SK-N-MC (cell line): ENCODE results near the gene NCOA1.

Source experiments
- EZH2 ChIP-seq: fragments of 200-600 bp; sonication (generic); IDR thresholded peaks from one replicate; pipeline ENCODE4 v1.6.1; 2017; ENCODE audit warnings: antibody characterized with exemption
- FOXP2 ChIP-seq: optimal IDR thresholded peaks from 2 replicates; pipeline ENCODE3; 2011; ENCODE audit warnings: mild to moderate bottlenecking, moderate library complexity; ENCODE audit not compliant: insufficient read depth; ENCODE audit errors: extremely low read length, control extremely low read depth
- POLR2AphosphoS5 ChIP-seq: IDR thresholded peaks from 2 replicates; pipeline ENCODE4 v1.6.1; 2012; ENCODE audit warnings: mild to moderate bottlenecking, low read depth, low read length, borderline replicate concordance

GRCh38 chr2:24644032-24644431 lies 153.0 kb downstream of the NCOA1 start:
- TF ChIP-seq EZH2 (no peak), POLR2AphosphoS5 (no peak), FOXP2 (no peak)
